HEK293T (cell line): ENCODE results near the gene CCDC40.

ENCODE experiments used
- FOXA1 ChIP-seq: fragments of 450-650 bp; IDR thresholded peaks from 2 replicates; pipeline ENCODE4 v1.6.1; 2016; ENCODE audit warnings: mild to moderate bottlenecking
- FOXM1 ChIP-seq: fragments of 450-650 bp; IDR thresholded peaks from 2 replicates; pipeline ENCODE4 v1.6.1; 2017; ENCODE audit warnings: mild to moderate bottlenecking, borderline replicate concordance
- LEF1 ChIP-seq: fragments of 450-650 bp; IDR thresholded peaks from 2 replicates; pipeline ENCODE4 v1.6.1; 2017; ENCODE audit warnings: mild to moderate bottlenecking, borderline replicate concordance
- NFRKB ChIP-seq: fragments of 450-650 bp; IDR thresholded peaks from 2 replicates; pipeline ENCODE4 v1.6.1; 2016; ENCODE audit warnings: mild to moderate bottlenecking, moderate library complexity
- SP1 ChIP-seq: fragments of 450-650 bp; IDR thresholded peaks from 2 replicates; pipeline ENCODE4 v1.6.1; 2017

- TF ChIP-seq NFRKB (no peak), FOXA1 (no peak), LEF1 (no peak), SP1 (no peak), FOXM1 (no peak)
These were observed 13.5 kb downstream of the CCDC40 start for GRCh38 chr17:80049986-80050385.
